Stimulated activated CD4-positive, alpha-beta T cell treated with anti-CD3 and anti-CD28 coated beads, Interleukin-2, amount 100 ng/mL, for 48 hours (primary cell): ENCODE results near the gene CYP4F12.

ENCODE experiments used
- DNase-seq, 2 donors: peaks; one replicate each; pipeline ENCODE4 v3.0.0-alpha.2; 2020

CYP4F12 gene

GRCh38 chr19:15715642-15716041 lies 42.8 kb downstream of the CYP4F12 start:
- no peak for DNase-seq

- no peak for DNase-seq
Measured at GRCh38 chr19:15717809-15718208, 44.9 kb downstream of the CYP4F12 start.

- DNase-seq: no peak
Measured at GRCh38 chr19:15721268-15721667, 48.4 kb downstream of the CYP4F12 start.

- no peak for DNase-seq
Measured at GRCh38 chr19:15722956-15723355, 50.1 kb downstream of the CYP4F12 start.

DNA sequence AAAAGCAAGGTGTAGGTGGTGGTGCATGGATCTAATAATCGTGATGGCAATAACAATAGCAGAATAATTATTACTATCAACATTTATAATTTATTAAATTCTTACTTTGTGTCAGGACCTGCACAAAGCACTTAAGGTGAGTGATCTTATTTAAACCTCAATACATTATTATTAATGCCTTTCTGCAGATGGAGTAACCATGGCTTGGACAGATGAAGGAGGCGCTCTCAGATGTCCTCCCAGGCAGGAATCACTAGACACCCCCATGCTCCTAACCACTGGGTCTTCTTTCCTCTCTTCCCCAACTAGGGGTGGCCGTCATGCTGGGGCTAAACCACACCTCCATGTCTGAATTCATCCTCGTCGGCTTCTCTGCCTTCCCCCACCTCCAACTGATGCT lies 54.8 kb downstream of the CYP4F12 start, which contains the start of gene OR10H2:
Gene OR10H2, plus strand, starts transcription at position 301 of the 400 bp plus-strand sequence. Its CDS starts 20 bp downstream, at position 321.
- no peak for DNase-seq

DNA sequence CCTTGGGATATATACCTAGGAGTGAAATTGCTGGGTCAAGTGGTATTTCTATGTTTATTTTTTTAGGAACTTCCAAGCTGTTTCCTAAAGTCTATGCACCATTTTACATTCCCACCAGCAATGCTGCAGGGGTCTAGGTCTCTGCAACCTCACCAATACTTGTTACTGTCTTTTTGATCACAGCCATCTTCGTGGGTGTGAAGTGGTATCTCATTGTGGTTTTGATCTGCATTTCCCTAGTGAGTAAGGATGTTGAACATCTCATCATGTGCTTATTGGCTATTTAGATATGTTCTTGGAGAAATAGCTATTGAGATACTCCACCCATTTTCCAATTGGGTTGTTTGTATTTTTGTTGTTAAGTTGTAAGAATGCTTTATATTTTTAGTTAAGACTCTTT lies 57.7 kb downstream of the CYP4F12 start:
- no peak for DNase-seq

- DNase-seq: no peak
Measured at GRCh38 chr19:15732388-15732787, 59.5 kb downstream of the CYP4F12 start.

DNA sequence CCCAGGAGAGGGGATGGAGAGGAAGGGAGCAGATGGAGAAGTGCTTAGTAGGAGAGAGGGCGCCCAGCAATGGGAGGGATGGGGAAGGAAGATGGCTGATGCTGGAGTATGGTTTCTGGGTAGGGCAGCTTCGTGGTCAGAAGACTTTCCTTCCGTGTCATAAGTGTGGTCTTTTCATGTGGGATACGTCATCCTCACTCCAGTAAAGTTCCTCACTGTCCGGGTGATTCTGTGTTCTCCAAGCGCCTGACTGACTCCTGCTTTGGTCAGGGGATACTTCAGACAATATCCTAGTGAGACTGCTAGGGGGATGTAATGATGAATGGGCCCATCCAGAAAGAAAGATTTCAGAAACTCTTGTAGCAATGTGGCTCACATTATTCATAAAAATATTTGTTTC lies 61.0 kb downstream of the CYP4F12 start:
- DNase-seq: no peak

GRCh38 chr19:15737722-15738121 lies 64.8 kb downstream of the CYP4F12 start, which contains the start of gene OR10H3:
Gene OR10H3, plus strand, starts transcription at chr19:15737985. Its CDS starts 3,408 bp downstream, at chr19:15741393.
- DNase-seq: no peak

DNA sequence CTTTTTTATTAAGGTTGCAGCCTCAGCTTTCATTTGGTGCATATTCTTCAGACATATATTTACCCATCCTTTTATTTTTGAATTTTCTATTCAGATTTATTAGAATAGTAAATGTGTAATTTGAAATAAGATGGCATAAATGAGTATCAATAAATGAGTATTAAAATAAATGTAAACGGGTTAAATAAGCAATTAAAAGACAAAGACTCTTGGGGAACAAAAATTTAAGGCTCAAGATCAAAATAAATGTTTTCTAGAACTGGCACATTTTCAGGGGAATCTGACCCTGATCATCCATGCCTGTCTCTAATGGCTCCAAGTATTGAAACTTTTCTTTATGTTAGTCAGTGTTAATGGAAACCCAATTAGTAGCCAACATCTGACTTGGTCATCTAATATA lies 67.9 kb downstream of the CYP4F12 start:
- no peak for DNase-seq
